GM23338 (cell line): ENCODE results near the gene TNFSF13. TPM values are rescaled to one million over a fixed set of nuclear protein-coding genes. Genes with fewer than 3 reads are reported as not detected.

ENCODE experiments used
- ATAC-seq: fragments of 200-7000 bp; cut with Tn5 transposase; 3 replicates; pipeline ENCODE4 v1.9.1; 2020
- DNase-seq: peaks from one replicate; pipeline ENCODE4 v3.0.0-alpha.2; 2015; ENCODE audit warnings: low spot score
- H2AFZ ChIP-seq: fragments of 200-600 bp; sonication (generic); 2 replicates; pipeline ENCODE4 v1.8.0; 2016; ENCODE audit warnings: antibody characterized with exemption, mild to moderate bottlenecking, moderate library complexity
- H3F3A ChIP-seq: fragments of 200-600 bp; sonication (generic); replicated peaks from 2 replicates; pipeline ENCODE4 v1.8.0; 2017; ENCODE audit warnings: antibody characterized with exemption, mixed run types, low read depth
- H3K27ac ChIP-seq: fragments of 200-600 bp; sonication (generic); 2 replicates; pipeline ENCODE4 v1.6.1; 2016; ENCODE audit warnings: low read depth
- H3K27me3 ChIP-seq: fragments of 200-600 bp; sonication (generic); 2 replicates; pipeline ENCODE4 v1.8.0; 2016; ENCODE audit warnings: mild to moderate bottlenecking, mixed run types, moderate library complexity; ENCODE audit not compliant: insufficient read depth
- H3K36me3 ChIP-seq: fragments of 200-600 bp; sonication (generic); 2 replicates; pipeline ENCODE4 v1.8.0; 2016; ENCODE audit warnings: mild to moderate bottlenecking; ENCODE audit not compliant: insufficient read depth
- H3K4me1 ChIP-seq: fragments of 200-600 bp; sonication (generic); 2 replicates; pipeline ENCODE4 v1.8.0; 2016; ENCODE audit warnings: mild to moderate bottlenecking, moderate library complexity; ENCODE audit not compliant: insufficient read depth
- H3K4me2 ChIP-seq: fragments of 200-600 bp; sonication (generic); 2 replicates; pipeline ENCODE4 v1.7.1; 2017; ENCODE audit warnings: mixed run types
- H3K4me3 ChIP-seq: fragments of 200-600 bp; sonication (generic); 2 replicates; pipeline ENCODE4 v1.6.1; 2016; ENCODE audit warnings: mixed run types
- H3K79me2 ChIP-seq: fragments of 200-600 bp; sonication (generic); replicated peaks from 2 replicates; pipeline ENCODE4 v1.8.0; 2017; ENCODE audit warnings: mild to moderate bottlenecking; ENCODE audit not compliant: insufficient read depth
- H3K9me2 ChIP-seq: fragments of 200-600 bp; sonication (generic); 2 replicates; pipeline ENCODE4 v1.8.0; 2017; ENCODE audit not compliant: insufficient read depth
- H4K20me1 ChIP-seq: fragments of 200-600 bp; sonication (generic); replicated peaks from 2 replicates; pipeline ENCODE4 v1.8.0; 2017; ENCODE audit warnings: mild to moderate bottlenecking; ENCODE audit not compliant: insufficient read depth
- H3K27ac Mint-ChIP-seq: 2 replicates; pipeline ENCODE4 v1.8.0; 2020; ENCODE audit warnings: inconsistent platforms, mild to moderate bottlenecking, moderate library complexity, mixed read lengths
- H3K27me3 Mint-ChIP-seq: 3 replicates; pipeline ENCODE4 v1.8.0; 2022; ENCODE audit warnings: low read depth, mild to moderate bottlenecking, moderate library complexity, mixed read lengths, inconsistent platforms; ENCODE audit not compliant: insufficient read depth, poor library complexity
- H3K36me3 Mint-ChIP-seq: 3 replicates; pipeline ENCODE4 v1.8.0; 2021; ENCODE audit warnings: low read depth, mild to moderate bottlenecking, inconsistent platforms, moderate library complexity, mixed read lengths
- H3K4me1 Mint-ChIP-seq: 3 replicates; pipeline ENCODE4 v1.8.0; 2020; ENCODE audit warnings: mild to moderate bottlenecking, inconsistent platforms, mixed read lengths
- H3K4me3 Mint-ChIP-seq: 3 replicates; pipeline ENCODE4 v1.8.0; 2021; ENCODE audit warnings: moderate library complexity, mild to moderate bottlenecking, inconsistent platforms, mixed read lengths
- H3K9me3 Mint-ChIP-seq: 3 replicates; pipeline ENCODE4 v1.8.0; 2020; ENCODE audit warnings: moderate library complexity, mild to moderate bottlenecking, inconsistent platforms, mixed read lengths
- EZH2 ChIP-seq: fragments of 200-600 bp; sonication (generic); IDR thresholded peaks from one replicate; pipeline ENCODE4 v1.8.0; 2017; ENCODE audit warnings: antibody characterized with exemption, mild to moderate bottlenecking, low read depth; ENCODE audit not compliant: unreplicated experiment
- EZH2phosphoT487 ChIP-seq: fragments of 200-600 bp; sonication (generic); IDR thresholded peaks from one replicate; pipeline ENCODE4 v1.8.1; 2018; ENCODE audit warnings: antibody characterized with exemption; ENCODE audit not compliant: unreplicated experiment
- JUNB ChIP-seq: IDR thresholded peaks from one replicate; pipeline ENCODE4 v1.6.1; 2016; ENCODE audit warnings: antibody characterized with exemption; ENCODE audit not compliant: unreplicated experiment
- NANOG ChIP-seq: IDR thresholded peaks from 2 replicates; pipeline ENCODE4 v1.6.1; 2016; ENCODE audit warnings: antibody characterized with exemption, borderline replicate concordance
- POLR2AphosphoS5 ChIP-seq: IDR thresholded peaks from 2 replicates; pipeline ENCODE4 v1.6.1; 2016; ENCODE audit warnings: antibody characterized with exemption, low read depth
- STAT1 ChIP-seq: IDR thresholded peaks from one replicate; pipeline ENCODE4 v1.6.1; 2016; ENCODE audit warnings: antibody characterized with exemption; ENCODE audit not compliant: unreplicated experiment
- ZNF114 ChIP-seq: fragments of 250-450 bp; sonication (Bioruptor Pico); IDR thresholded peaks from 2 replicates; pipeline ENCODE4 v1.5.0; 2020; ENCODE audit warnings: mild to moderate bottlenecking, moderate library complexity
- polyA plus RNA-seq: library from polyadenylated mRNA; unstranded; fragments of >200 nt; fragmentation: Nextera tagmentation; extraction: Ambion mirVana; gene quantifications from 2 replicates; pipeline ENCODE4 v1.2.1, GENCODE V29; 2016
- total RNA-seq: library from RNA; depleted of rRNA; stranded (reverse); fragments of >200 nt; shearing (Covaris generic); gene quantifications from 2 replicates; pipeline ENCODE4 v1.2.3, GENCODE V29; 2014
- TF ChIP-seq, protein P1 (sequence below), 2 experiments: fragments of 200-600 bp in 1 of 2; sonication (generic) in 1 of 2; conservative IDR thresholded peaks; 2 replicates each; pipeline versions ENCODE4 v1.5.1 to v1.6.1; 2016 to 2017; ENCODE audit warnings: antibody characterized with exemption in 2 of 2, low read depth in 2 of 2, mild to moderate bottlenecking in 2 of 2, moderate library complexity in 1 of 2
- TF ChIP-seq, protein P2 (sequence below): IDR thresholded peaks from 2 replicates; pipeline ENCODE4 v1.6.1; 2016; ENCODE audit warnings: antibody characterized with exemption

The TNFSF13 gene
- total and polyA plus RNA-seq, 2 experiments from 2014 or later = 2.2 TPM; not detected in 1

DNA sequence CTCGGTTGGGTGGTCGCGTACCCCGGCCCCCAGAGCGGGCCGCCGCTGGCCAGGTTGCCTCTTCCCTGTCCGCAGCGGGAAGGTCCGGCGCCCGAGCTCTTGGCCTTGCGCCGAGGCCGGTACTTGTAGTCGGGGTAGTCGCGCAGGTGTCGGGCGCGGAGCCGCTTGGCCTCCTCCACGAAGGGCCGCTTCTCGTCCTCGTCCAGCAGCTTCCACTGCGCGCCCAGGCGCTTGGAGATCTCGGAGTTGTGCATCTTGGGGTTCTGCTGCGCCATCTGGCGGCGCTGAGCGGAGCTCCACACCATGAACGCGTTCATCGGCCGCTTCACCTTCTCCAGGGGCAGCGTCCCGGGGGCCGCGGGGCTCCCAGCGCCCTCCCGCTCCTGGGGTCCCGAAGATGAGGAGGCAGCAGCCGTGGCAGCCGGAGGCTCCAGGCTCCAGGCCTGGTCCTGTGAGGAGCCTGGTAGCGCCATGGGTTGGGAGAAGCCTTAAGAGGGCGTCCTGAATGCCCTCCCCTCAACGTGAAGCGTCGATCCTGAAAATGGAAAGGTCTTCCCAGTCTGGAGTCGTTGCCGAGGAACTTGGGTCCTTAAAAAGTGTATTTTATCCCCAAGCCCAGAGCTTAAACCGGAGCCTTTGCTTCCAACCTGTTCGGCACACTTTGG, 30.8 kb downstream of the TNFSF13 start:
- H3K36me3 ChIP-seq = peaks cover 23% of the 10 kb centered on the region
- H3K79me2 ChIP-seq = peaks cover 19% of the 10 kb centered on the region
- H3K9me2 ChIP-seq = no peaks in the 10 kb centered on the region; the same call in 1 of the 2 replicates
- peaks cover 21% of the 10 kb centered on the region for H3K4me1 ChIP-seq
- peak overlapping the region; percentile 99 for H3K4me2 ChIP-seq
- Mint-ChIP-seq H3K27ac (peak overlapping the region; percentile 77; the same call in 1 of the 2 replicates), H3K4me3 (peak overlapping the region; percentile 69; the same call in 2 of the 3 replicates), H3K27me3 (peaks cover 21% of the 10 kb centered on the region), H3K36me3 (peaks cover 60% of the 10 kb centered on the region), H3K4me1 (peaks cover 42% of the 10 kb centered on the region), H3K9me3 (no peaks in the 10 kb centered on the region)
- ATAC-seq = peak; percentile 77
- peak overlapping the region; percentile 88 for H3K4me3 ChIP-seq
- peak overlapping the region; percentile 90 for H3K27ac ChIP-seq
- TF ChIP-seq, protein P1, sequence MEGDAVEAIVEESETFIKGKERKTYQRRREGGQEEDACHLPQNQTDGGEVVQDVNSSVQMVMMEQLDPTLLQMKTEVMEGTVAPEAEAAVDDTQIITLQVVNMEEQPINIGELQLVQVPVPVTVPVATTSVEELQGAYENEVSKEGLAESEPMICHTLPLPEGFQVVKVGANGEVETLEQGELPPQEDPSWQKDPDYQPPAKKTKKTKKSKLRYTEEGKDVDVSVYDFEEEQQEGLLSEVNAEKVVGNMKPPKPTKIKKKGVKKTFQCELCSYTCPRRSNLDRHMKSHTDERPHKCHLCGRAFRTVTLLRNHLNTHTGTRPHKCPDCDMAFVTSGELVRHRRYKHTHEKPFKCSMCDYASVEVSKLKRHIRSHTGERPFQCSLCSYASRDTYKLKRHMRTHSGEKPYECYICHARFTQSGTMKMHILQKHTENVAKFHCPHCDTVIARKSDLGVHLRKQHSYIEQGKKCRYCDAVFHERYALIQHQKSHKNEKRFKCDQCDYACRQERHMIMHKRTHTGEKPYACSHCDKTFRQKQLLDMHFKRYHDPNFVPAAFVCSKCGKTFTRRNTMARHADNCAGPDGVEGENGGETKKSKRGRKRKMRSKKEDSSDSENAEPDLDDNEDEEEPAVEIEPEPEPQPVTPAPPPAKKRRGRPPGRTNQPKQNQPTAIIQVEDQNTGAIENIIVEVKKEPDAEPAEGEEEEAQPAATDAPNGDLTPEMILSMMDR (conservative IDR thresholded peaks at IDR 0.05; ENCODE audit: low read depth in 2 of 2) = peak; percentile 72 to 86
- no peak; the same call in 1 of the 2 replicates for TF ChIP-seq POLR2AphosphoS5
- peaks cover 34% of the 10 kb centered on the region for H3F3A ChIP-seq
- no peaks in the 10 kb centered on the region for H3K27me3 ChIP-seq
- DNase-seq = peak; percentile 94
- peak overlapping the region; percentile 74; the same call in 1 of the 2 replicates for H2AFZ ChIP-seq
- H4K20me1 ChIP-seq = no peaks in the 10 kb centered on the region

DNA sequence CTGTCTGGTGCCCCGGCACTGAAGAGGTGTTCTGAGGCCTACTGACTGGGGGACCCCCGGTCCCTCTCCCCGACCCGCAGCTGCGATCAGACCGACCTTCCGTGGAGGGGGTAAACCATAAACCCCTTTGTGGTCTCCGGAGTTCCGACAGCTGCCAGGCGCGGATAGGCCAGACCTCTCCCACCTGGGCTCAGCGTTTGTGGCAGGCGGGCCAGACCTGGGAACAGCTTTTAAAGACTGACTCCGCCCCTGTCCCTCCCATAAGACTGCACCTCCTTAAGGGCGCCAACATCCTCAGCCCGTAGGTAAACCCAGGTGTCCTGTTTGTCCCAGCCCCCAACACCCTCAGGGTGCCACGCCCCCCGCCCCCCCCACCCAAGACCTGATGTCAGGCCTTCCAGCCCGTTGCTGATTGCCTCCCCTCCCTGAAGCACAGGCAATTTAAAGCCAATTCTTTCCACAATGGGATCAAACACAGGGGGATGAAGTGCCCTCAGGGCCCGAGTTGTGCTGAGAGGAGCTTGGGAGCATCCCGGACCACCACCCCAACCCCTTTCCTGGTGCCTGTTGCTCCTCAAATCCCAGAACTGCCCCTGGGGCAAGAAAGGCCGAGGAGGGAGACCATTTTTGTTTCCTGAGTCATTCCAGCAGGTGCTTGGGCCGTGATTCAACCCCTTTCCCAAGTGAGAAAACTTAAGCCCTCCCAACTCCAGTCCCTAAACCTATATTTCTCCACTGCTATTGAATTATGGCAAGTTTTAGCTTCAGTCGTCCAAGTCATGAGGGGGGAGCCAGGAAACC, 31.5 kb downstream of the TNFSF13 start, which contains the start of gene SOX15:
Gene SOX15 (minus strand): TSS at position 204 of the 801 bp plus-strand sequence. CDS start 418 bp downstream, outside the sequence.
- Histone ChIP-seq H3K4me2 (peak within 1 kb of the TSS; percentile 99), H4K20me1 (no peaks in the 10 kb centered on the region), H3K4me3 (peak within 1 kb of the TSS; percentile 88), H3K4me1 (peaks cover 15% of the 10 kb centered on the region), H3K27ac (peak within 1 kb of the TSS; percentile 97), H3K79me2 (peaks cover 11% of the 10 kb centered on the region), H2AFZ (peak within 1 kb of the TSS; percentile 74; the same call in 1 of the 2 replicates), H3K27me3 (no peaks in the 10 kb centered on the region), H3K9me2 (no peaks in the 10 kb centered on the region), H3K36me3 (peaks cover 31% of the 10 kb centered on the region), H3F3A (peaks cover 37% of the 10 kb centered on the region)
- H3K36me3 Mint-ChIP-seq = peaks cover 58% of the 10 kb centered on the region
- peak; percentile 76 for TF ChIP-seq POLR2AphosphoS5
- no peak for TF ChIP-seq EZH2phosphoT487
- TF ChIP-seq STAT1 = no peak
- no peak for TF ChIP-seq NANOG
- peaks cover 37% of the 10 kb centered on the region for H3K4me1 Mint-ChIP-seq
- DNase-seq = peak; percentile 82
- H3K4me3 Mint-ChIP-seq = peak within 1 kb of the TSS; percentile 69
- peak within 1 kb of the TSS; percentile 96 for H3K27ac Mint-ChIP-seq
- peak; percentile 70 for ATAC-seq
- H3K9me3 Mint-ChIP-seq = no peaks in the 10 kb centered on the region
- peaks cover 18% of the 10 kb centered on the region for H3K27me3 Mint-ChIP-seq

GRCh38 chr17:7590743-7591142, 32.2 kb downstream of the TNFSF13 start:
- peak overlapping the region; percentile 97 for H3K27ac ChIP-seq
- H3K4me2 ChIP-seq = peak overlapping the region; percentile 70
- no peaks in the 10 kb centered on the region for H3K9me2 ChIP-seq
- Mint-ChIP-seq H3K27me3 (peaks cover 18% of the 10 kb centered on the region), H3K4me1 (peaks cover 36% of the 10 kb centered on the region), H3K36me3 (peaks cover 63% of the 10 kb centered on the region), H3K27ac (peak overlapping the region; percentile 96), H3K9me3 (no peaks in the 10 kb centered on the region), H3K4me3 (peak overlapping the region; percentile 51)
- H3K79me2 ChIP-seq = peaks cover 5% of the 10 kb centered on the region
- DNase-seq (peak; percentile 74), ATAC-seq (peak; percentile 51)
- H3F3A ChIP-seq = peaks cover 35% of the 10 kb centered on the region
- no peaks in the 10 kb centered on the region for H4K20me1 ChIP-seq
- peaks cover 32% of the 10 kb centered on the region for H3K36me3 ChIP-seq
- H3K27me3 ChIP-seq = no peaks in the 10 kb centered on the region
- H2AFZ ChIP-seq = no peak overlapping the region
- peak overlapping the region; percentile 88 for H3K4me3 ChIP-seq
- peaks cover 14% of the 10 kb centered on the region for H3K4me1 ChIP-seq
- TF ChIP-seq NANOG = no peak
- no peak for TF ChIP-seq ZNF114 (CRISPR knock-in tag)
- TF ChIP-seq, protein P1 (conservative IDR thresholded peaks at IDR 0.05; ENCODE audit: low read depth in 2 of 2) = no peak
- TF ChIP-seq EZH2 = no peak
- TF ChIP-seq, protein P2, sequence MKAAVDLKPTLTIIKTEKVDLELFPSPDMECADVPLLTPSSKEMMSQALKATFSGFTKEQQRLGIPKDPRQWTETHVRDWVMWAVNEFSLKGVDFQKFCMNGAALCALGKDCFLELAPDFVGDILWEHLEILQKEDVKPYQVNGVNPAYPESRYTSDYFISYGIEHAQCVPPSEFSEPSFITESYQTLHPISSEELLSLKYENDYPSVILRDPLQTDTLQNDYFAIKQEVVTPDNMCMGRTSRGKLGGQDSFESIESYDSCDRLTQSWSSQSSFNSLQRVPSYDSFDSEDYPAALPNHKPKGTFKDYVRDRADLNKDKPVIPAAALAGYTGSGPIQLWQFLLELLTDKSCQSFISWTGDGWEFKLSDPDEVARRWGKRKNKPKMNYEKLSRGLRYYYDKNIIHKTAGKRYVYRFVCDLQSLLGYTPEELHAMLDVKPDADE = no peak
- TF ChIP-seq JUNB = no peak
- TF ChIP-seq POLR2AphosphoS5 = no peak
